GM12878 (cell line): ENCODE measurements around the gene MYO15A. TPM values are rescaled to one million over a fixed set of nuclear protein-coding genes. Genes with fewer than 3 reads are reported as not detected.

Experiments used
- ATAC-seq: fragments of 200-7000 bp; cut with Tn5 transposase; 3 replicates; pipeline ENCODE4 v1.9.1; 2020; ENCODE audit warnings: mild to moderate bottlenecking, moderate library complexity
- BruUV-seq: library from RNA; stranded (reverse); fragments of 400-500 nt; replicated peaks from 2 replicates; lab custom pipeline; 2021; lab: Mats Ljungman, UMichigan
- CTCF ChIA-PET: fragments of 300-600 bp; sonication (Branson Sonifier 250); formaldehyde crosslinking; extraction: SDS; loops from one replicate; lab custom pipeline; 2021; ENCODE audit warnings: inconsistent platforms; lab: Yijun Ruan, JAX
- POLR2A ChIA-PET: fragments of 350-600 bp; formaldehyde crosslinking; extraction: SDS; loops from one replicate; lab custom pipeline; 2021; ENCODE audit warnings: inconsistent platforms; lab: Charles Lee
- RAD21 ChIA-PET: fragments of 300-600 bp; sonication (Branson Sonifier 250); formaldehyde crosslinking; loops from one replicate; lab custom pipeline; 2023; ENCODE audit warnings: antibody characterized with exemption; ENCODE audit not compliant: unreplicated experiment; lab: Charles Lee
- SMC1A ChIA-PET: fragments of 300-600 bp; sonication (Branson Sonifier 250); formaldehyde crosslinking; loops from one replicate; lab custom pipeline; 2023; ENCODE audit not compliant: unreplicated experiment, uncharacterized antibody; lab: Charles Lee
- DNase-seq: peaks from one replicate; pipeline ENCODE4 v3.0.0-alpha.2; 2011; ENCODE audit warnings: low read depth, low spot score
- FAIRE-seq: peaks from 3 replicates; lab custom pipeline; 2011; peaks lifted over from hg19 to GRCh38; lab: Jason Lieb, UNC
- H2AFZ ChIP-seq: 2 replicates; pipeline ENCODE4 v1.6.0; 2011; ENCODE audit warnings: low read depth, low read length, control low read depth; ENCODE audit not compliant: control insufficient read depth
- H3K27ac ChIP-seq: 2 replicates; pipeline ENCODE4 v1.5.1; 2011; ENCODE audit warnings: control low read depth; ENCODE audit not compliant: control insufficient read depth, insufficient read depth
- H3K27me3 ChIP-seq, 2 experiments: replicated peaks in 1 of 2; 2 replicates each; pipeline versions ENCODE4 v1.6.0 to v1.6.1; 2011; ENCODE audit warnings: low read length in 1 of 2; ENCODE audit not compliant: control insufficient read depth in 2 of 2, insufficient read depth in 2 of 2
- H3K36me3 ChIP-seq, 2 experiments: 2 replicates each; pipeline ENCODE4 v1.5.1; 2011; ENCODE audit warnings: low read length in 1 of 2; ENCODE audit not compliant: control insufficient read depth in 2 of 2, insufficient read depth in 2 of 2
- H3K4me1 ChIP-seq: 2 replicates; pipeline ENCODE4 v1.6.1; 2011; ENCODE audit warnings: mild to moderate bottlenecking, low read length, moderate library complexity, mixed read lengths; ENCODE audit not compliant: control insufficient read depth, insufficient read depth
- H3K4me2 ChIP-seq: 2 replicates; pipeline ENCODE4 v1.6.0; 2011; ENCODE audit warnings: control low read depth; ENCODE audit not compliant: control insufficient read depth, insufficient read depth
- H3K4me3 ChIP-seq: fragments of 200-600 bp; sonication (generic); 2 replicates; pipeline ENCODE4 v1.5.1; 2016
- H3K79me2 ChIP-seq: 2 replicates; pipeline ENCODE4 v1.6.0; 2011; ENCODE audit warnings: low read length; ENCODE audit not compliant: control insufficient read depth, insufficient read depth
- H3K9ac ChIP-seq: 2 replicates; pipeline ENCODE4 v1.8.0; 2011; ENCODE audit warnings: low read length, control low read depth, mixed read lengths; ENCODE audit not compliant: control insufficient read depth, insufficient read depth
- H3K9me3 ChIP-seq: replicated peaks from 3 replicates; pipeline ENCODE4 v1.5.1; 2011; ENCODE audit warnings: mild to moderate bottlenecking, low read length; ENCODE audit not compliant: control insufficient read depth, insufficient read depth
- H4K20me1 ChIP-seq: 2 replicates; pipeline ENCODE4 v1.6.0; 2011; ENCODE audit not compliant: control insufficient read depth, insufficient read depth
- CTCF ChIP-seq, 3 experiments: IDR thresholded peaks in 2 of 3; conservative IDR thresholded peaks in 1 of 3; 2 replicates each; pipeline ENCODE4 v1.5.1; 2011; ENCODE audit warnings: low read depth in 3 of 3, low read length in 3 of 3, mild to moderate bottlenecking in 3 of 3, control low read depth in 2 of 3, moderate library complexity in 2 of 3, inconsistent platforms in 1 of 3, mixed read lengths in 1 of 3; ENCODE audit not compliant: control insufficient read depth in 2 of 3, insufficient read depth in 1 of 3; ENCODE audit errors: extremely low read depth in 1 of 3
- HSF1 ChIP-seq: fragments of 150-350 bp; IDR thresholded peaks from 2 replicates; pipeline ENCODE4 v1.6.1; 2014; ENCODE audit warnings: mild to moderate bottlenecking, low read depth, low read length
- JUND ChIP-seq: IDR thresholded peaks from 2 replicates; pipeline ENCODE4 v1.6.1; 2012; ENCODE audit warnings: low read depth, mild to moderate bottlenecking, low read length, improper control_type of control experiment, moderate library complexity
- RAD51 ChIP-seq: fragments of 450-650 bp; IDR thresholded peaks from 2 replicates; pipeline ENCODE4 v1.6.1; 2016; ENCODE audit warnings: moderate library complexity, mild to moderate bottlenecking, inconsistent platforms
- ZNF274 ChIP-seq: IDR thresholded peaks from one replicate; pipeline ENCODE4 v1.8.0; 2011; ENCODE audit not compliant: insufficient read length, insufficient read depth
- WGBS: methylation state at CpG from one replicate; pipeline ENCODE4 v1.1.6; 2016; ENCODE audit warnings: low lambda C conversion rate; ENCODE audit not compliant: insufficient replicate concordance, insufficient coverage; ENCODE audit errors: missing lambda C conversion rate; 5-methylcytosine and 5-hydroxymethylcytosine counted together
- in situ Hi-C: fragments of 300-500 bp; cut with MboI; formaldehyde crosslinking; loops from 9 replicates; pipeline ENCODE4 v1.14.3; 2018; ENCODE audit warnings: mixed read lengths
- intact Hi-C: fragments of 100-400 bp; cut with micrococcal nuclease; formaldehyde crosslinking; loops from one replicate; pipeline ENCODE4 v1.14.2; 2022; ENCODE audit not compliant: unreplicated experiment
- polyA plus RNA-seq, 11 experiments: library from polyadenylated mRNA; depleted of rRNA in 4 of 11; unstranded in 6 of 11; stranded (reverse) in 5 of 11; fragments of >200 nt; fragmentation: Nextera tagmentation in 4 of 11; fragmentation: Illumina TruSeq in 1 of 11; extraction: Ambion mirVana in 4 of 11; extraction: Trizol in 1 of 11; gene quantifications; 1 replicate in 1 of 11; 2 replicates in 10 of 11; pipeline versions ENCODE4 v1.2.1 to v1.2.3, GENCODE V29; 2011 to 2016; ENCODE audit warnings: inconsistent platforms in 2 of 11, missing spikeins in 2 of 11, low read depth in 1 of 11
- total RNA-seq, 4 experiments: library from RNA; depleted of rRNA in 3 of 4; stranded (reverse); fragments of >200 nt in 3 of 4; fragmentation: Illumina TruSeq in 1 of 4; extraction: Trizol in 1 of 4; gene quantifications; 2 replicates each; pipeline versions ENCODE4 v1.2.1 to v1.2.3, GENCODE V29; 2013 to 2021

Gene MYO15A
- total and polyA plus RNA-seq, 10 of the 15 experiments (the other 5 are each of a cell fraction or from before 2014, with no cell fraction given), result 0.03 to 0.77 (median 0.21) TPM; not detected in 4

DNA sequence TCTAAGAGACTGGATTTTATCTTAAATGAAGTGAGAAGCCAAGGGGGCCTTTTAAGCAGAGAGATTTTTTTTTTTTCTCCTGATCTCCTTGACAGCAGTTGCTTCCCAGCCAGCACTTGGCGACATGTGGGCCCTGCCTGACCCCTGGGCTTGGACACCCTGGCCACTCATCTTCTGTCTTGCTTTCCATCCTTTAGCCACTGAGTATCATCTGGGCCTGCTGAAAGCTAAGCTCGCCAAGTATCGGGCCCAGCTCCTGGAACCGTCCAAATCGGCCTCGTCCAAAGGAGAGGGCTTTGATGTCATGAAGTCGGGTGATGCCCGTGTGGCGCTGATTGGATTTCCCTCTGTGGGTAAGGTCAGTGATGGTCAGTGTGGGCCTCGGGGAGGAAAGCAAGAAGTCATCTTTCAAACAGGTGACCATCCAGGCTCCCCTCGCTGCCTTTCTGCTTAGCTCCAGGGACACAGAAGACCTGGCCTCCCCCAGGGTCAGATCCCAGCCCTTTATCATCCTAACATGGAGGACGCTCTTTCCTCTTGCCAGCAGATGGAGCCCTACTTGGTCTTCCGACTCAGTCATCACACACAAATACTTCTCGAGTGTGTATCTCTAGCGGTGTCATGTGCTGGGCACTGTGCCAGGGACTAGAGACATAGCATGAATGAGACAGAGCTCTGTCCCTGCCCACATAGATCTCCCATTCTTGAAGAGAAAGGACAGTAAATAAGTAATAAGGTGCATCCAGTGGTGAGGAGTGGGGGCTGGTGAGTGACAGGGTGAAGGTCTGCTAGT is 14.7 kb upstream of the MYO15A start:
- POLR2A ChIA-PET, result no interaction called here
- 90% methylated on average over 15 of the region's 15 CpGs for WGBS
- H3K79me2 ChIP-seq, result peaks cover 11% of the 10 kb centered on the region
- CTCF ChIA-PET, result no interaction called here
- RAD21 ChIA-PET, result no interaction called here
- peaks cover 4 to 12% of the 10 kb centered on the region in 2 experiments for H3K36me3 ChIP-seq
- ATAC-seq (peak; percentile 56), FAIRE-seq (no peak), DNase-seq (no peak)
- intact Hi-C loops, result no loop called here
- no peaks in the 10 kb centered on the region for H4K20me1 ChIP-seq
- TF ChIP-seq RAD51 (no peak), HSF1 (no peak), ZNF274 (no peak), CTCF (IDR thresholded peaks at IDR 0.05 in 2 of 3, conservative IDR thresholded peaks at IDR 0.05 in 1 of 3; ENCODE audit: control insufficient read depth in 2 of 3, extremely low read depth in 1 of 3, insufficient read depth in 1 of 3, low read depth in 3 of 3, low read length in 3 of 3) (peak in 2 of 3 experiments; percentile 24 to 38; a peak in 2 of 6 replicates), JUND (no peak)
- H3K9me3 ChIP-seq, result no peaks in the 10 kb centered on the region
- H3K4me3 ChIP-seq, result no peak overlapping the region
- no peaks in the 10 kb centered on the region for H3K27me3 ChIP-seq
- H3K4me2 ChIP-seq, result no peak overlapping the region
- no peak overlapping the region for H3K27ac ChIP-seq
- SMC1A ChIA-PET, result no interaction called here
- in situ Hi-C loops, result no loop called here
- no peak overlapping the region for H2AFZ ChIP-seq
- no peak overlapping the region for H3K9ac ChIP-seq
- no TSS peak for BruUV-seq
- H3K4me1 ChIP-seq, result no peaks in the 10 kb centered on the region
